SK-N-SH (cell line): ENCODE results near the gene KIZ.

Experiments
- CHD2 ChIP-seq: fragments of 150-350 bp; IDR thresholded peaks from 2 replicates; pipeline ENCODE4 v1.6.1; 2018; ENCODE audit warnings: low read length; ENCODE audit not compliant: partially characterized antibody
- CTCF ChIP-seq: fragments of 200-600 bp; sonication (generic); IDR thresholded peaks from 2 replicates; pipeline ENCODE4 v1.6.1; 2017; ENCODE audit warnings: antibody characterized with exemption, mild to moderate bottlenecking, moderate library complexity
- EP300 ChIP-seq, 2 experiments: IDR thresholded peaks; 2 replicates each; pipeline versions ENCODE4 v1.4.0 to v1.6.1; 2012; ENCODE audit warnings: borderline replicate concordance in 1 of 2, low read depth in 1 of 2, low read length in 1 of 2
- EZH2phosphoT487 ChIP-seq: fragments of 200-600 bp; sonication (generic); IDR thresholded peaks from 2 replicates; pipeline ENCODE4 v1.6.1; 2017; ENCODE audit warnings: low read depth, mixed run types, mild to moderate bottlenecking, antibody characterized with exemption, moderate library complexity, borderline replicate concordance
- MAX ChIP-seq: IDR thresholded peaks from 2 replicates; pipeline ENCODE4 v1.4.0; 2012; ENCODE audit warnings: low read depth
- POLR2AphosphoS5 ChIP-seq: IDR thresholded peaks from 2 replicates; pipeline ENCODE4 v1.6.1; 2012; ENCODE audit warnings: low read depth, low read length
- RCOR1 ChIP-seq: fragments of 150-350 bp; IDR thresholded peaks from 2 replicates; pipeline ENCODE4 v1.6.1; 2017; ENCODE audit warnings: antibody characterized with exemption, low read length
- REST ChIP-seq: IDR thresholded peaks from 2 replicates; pipeline ENCODE4 v1.6.1; 2012; ENCODE audit warnings: mild to moderate bottlenecking, low read depth, low read length, moderate library complexity
- SIN3A ChIP-seq: IDR thresholded peaks from 2 replicates; pipeline ENCODE4 v1.6.1; 2012; ENCODE audit warnings: low read depth, mild to moderate bottlenecking, low read length, moderate library complexity, borderline replicate concordance
- TAF1 ChIP-seq: IDR thresholded peaks from 2 replicates; pipeline ENCODE4 v1.6.1; 2012; ENCODE audit warnings: low read depth, mild to moderate bottlenecking, low read length, moderate library complexity, borderline replicate concordance
- TEAD4 ChIP-seq: IDR thresholded peaks from 2 replicates; pipeline ENCODE4 v1.4.0; 2012; ENCODE audit warnings: mild to moderate bottlenecking, borderline replicate concordance; ENCODE audit not compliant: insufficient read depth
- USF2 ChIP-seq: fragments of 150-350 bp; IDR thresholded peaks from 2 replicates; pipeline ENCODE4 v1.6.1; 2017; ENCODE audit warnings: antibody characterized with exemption, low read length, low read depth, borderline replicate concordance
- YY1 ChIP-seq: IDR thresholded peaks from 2 replicates; pipeline ENCODE4 v1.4.0; 2012; ENCODE audit warnings: low read depth, mild to moderate bottlenecking

- TF ChIP-seq CTCF (no peak), RCOR1 (no peak), TEAD4 (no peak), CHD2 (no peak), SIN3A (no peak), MAX (no peak), EP300 (IDR thresholded peaks at IDR 0.05; ENCODE audit: borderline replicate concordance in 1 of 2, low read depth in 1 of 2, low read length in 1 of 2) (no peak), USF2 (no peak), TAF1 (no peak), EZH2phosphoT487 (no peak), YY1 (no peak), POLR2AphosphoS5 (no peak), REST (no peak)
Observed at GRCh38 chr20:21243811-21244210, 117.9 kb downstream of the KIZ start.
